ENCODE data around the gene KCNG2.
A peak's percentile ranks its signal among the peaks of the same experiment; 100 is the strongest.

KCNG2 gene

DNA sequence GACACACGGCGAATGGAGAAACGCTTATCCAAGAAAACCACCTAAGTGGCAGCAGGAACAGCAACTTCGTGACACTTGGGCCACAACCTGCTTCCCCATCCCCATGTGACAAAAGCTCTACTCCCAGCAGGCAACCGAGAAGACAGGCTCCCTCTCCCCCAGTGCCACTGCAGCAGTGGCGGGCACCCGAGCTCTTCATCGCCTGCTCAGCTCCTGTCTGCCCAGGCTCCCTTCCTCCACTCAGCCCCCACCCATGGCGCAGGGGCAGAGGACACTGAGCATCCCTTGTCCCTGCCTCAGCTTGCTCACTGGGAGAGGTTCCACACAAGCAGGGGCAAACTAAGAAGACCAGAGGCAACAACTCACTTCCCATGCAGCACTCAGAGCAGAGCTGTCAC lies 130.8 kb downstream of the KCNG2 start:
- no peak for DNase-seq

DNA sequence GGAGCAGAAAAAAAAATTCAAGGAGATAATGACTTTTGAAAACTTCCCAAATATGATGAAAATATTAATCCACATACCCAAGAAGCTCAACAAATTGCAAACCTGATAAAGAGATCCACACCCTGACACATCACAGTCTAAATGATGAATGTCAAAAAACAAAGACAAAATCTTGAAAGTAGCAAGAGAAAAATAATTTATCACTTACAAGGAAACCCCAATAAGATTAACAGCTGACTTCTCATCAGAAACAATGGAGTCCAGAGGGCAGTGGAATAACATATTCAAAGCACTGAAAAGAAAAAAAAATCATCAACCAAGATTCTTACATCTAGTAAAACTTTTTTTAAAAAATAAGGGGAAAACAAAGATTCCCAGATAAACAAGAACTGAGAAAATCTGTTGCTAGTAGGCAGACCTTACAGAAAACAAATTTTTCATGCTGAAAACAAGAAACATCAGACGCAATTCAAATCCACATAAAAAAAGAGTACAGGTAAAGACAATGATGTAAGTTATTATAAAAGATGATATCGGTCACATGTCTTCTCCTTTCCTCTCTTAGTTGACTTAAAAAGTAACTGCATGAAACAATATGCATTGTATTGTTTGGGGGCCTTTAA lies 132.4 kb downstream of the KCNG2 start:
- no peak for DNase-seq

DNA sequence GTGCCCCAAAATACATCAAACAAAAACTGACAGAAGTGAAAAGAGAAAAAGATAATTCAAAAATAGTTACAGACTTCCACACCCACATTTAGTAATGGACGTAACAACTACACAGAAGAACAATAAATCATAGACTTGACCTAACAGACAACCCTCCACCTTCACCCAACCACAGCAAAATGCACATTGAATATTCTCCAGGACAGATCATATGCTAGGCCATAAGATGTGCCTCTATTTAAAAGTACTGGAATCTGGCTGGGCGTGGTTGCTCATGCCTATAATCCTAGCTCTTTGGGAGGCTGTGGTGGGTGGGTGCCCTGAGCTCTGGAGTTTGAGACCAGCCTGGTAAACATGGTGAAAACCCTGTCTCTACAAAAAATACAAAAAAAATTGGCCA lies 133.7 kb downstream of the KCNG2 start:
- DNase-seq, result no peak

DNA sequence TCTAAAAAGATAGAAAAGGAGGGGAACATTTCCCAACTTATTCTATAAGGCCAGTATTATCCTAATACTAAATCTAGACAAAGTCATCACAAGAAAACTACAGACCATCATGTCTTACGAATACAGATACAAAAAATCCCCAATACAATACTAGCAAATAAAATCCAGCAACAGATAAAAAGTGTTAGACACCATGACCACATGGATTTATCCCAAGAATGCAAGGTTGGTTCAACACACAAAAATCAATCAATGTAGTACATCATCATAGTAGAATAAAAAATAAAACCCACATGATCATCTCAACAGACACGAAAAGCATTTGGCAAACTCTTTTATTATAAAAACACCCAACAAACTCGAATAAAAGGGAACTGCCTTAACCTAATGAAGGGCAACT lies 135.2 kb downstream of the KCNG2 start:
- no peak for DNase-seq

DNA sequence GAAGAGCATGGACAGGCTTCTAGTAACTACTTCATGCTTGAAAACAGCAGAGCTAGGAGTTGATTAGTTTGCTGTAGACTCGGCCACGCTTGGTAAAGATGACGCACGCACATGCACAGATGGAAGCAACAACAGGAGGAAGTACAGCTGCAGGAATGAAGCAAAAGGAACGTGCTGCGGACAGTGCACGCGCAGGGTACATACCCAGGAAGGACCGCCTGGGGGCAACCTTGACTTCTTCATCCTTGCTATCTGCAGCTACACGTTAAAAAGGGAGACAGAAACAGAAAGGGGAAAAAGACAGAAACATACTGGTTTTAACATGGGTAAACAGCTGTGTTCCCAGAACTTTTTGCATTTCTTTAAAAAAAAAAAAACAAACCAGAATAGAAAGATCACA lies 136.0 kb downstream of the KCNG2 start:
- DNase-seq, result no peak

DNA sequence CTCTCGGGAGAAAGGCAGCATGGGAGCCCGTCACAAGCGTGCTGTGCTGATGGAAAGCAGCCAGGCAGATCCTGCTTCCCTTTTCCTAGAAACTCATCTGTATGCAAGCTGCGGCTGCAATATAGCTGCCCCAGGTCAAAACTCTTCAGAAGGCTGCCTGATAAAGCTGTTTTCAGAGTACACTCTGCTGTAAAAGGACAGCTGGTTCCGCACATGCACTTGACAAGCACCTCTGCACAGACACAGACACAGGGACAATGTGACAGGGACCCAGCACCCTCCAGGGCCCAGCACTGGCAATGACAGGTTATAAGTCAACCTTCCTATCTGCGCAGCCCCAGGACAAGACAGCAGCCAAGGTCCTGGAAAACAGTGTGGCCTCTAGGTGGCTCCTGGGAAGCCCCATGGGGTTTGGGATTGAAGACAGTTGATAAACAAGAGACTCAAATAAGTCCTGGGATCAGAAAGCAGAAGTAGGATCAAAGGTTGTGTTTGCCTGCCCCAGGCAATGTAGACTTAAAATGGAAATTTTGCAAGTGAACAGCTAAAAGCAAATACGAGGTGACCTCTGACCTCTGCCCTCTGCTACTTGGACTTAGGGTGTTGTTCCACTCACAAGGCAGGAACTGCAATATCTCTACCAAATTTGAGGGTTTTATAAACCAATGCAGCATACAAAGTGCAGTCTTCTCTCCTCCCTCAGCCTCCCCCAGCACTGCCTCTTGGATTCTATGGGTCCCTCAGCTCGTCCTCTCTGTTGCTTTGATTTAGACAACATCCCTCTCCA lies 136.8 kb downstream of the KCNG2 start:
- no peak for DNase-seq

DNA sequence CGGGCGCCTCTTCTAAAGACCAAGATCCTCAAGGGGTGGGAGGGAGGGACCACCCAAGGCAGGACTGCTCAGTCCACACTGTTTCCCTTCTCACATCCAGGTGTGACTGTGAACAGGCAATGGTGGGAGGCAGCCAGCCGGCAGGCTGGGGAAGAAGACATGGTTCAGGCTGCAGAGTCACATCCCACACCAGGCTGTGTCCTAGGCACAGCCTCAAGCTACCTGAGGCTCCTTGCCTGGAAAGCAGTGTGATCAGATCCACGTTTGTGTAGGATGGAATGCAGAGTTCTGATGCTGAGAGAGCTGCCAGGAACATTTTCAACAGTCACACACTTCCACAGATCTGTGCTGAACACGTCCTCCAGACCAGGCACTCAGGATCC lies 137.4 kb downstream of the KCNG2 start:
- DNase-seq, result no peak

DNA sequence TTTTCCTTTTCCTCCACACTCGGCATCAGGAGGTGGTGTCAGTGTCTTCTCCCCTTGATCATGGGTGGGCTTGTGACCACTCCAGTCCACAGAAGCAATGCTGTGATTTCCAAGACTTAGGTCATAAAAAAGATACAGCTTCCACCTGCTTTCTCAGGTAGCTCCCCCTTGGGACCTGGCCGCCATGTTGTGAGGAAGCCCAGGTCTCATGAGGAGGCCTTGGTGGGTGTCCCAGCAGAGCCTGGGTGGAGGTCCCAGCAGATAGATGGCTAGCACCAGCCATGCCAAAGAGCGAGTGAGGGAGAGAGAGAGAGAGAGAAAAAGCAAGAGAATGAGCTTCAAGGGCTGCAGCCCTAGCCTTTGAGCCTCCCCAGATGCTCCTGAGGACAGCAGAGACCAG lies 137.8 kb downstream of the KCNG2 start:
- DNase-seq, result no peak

DNA sequence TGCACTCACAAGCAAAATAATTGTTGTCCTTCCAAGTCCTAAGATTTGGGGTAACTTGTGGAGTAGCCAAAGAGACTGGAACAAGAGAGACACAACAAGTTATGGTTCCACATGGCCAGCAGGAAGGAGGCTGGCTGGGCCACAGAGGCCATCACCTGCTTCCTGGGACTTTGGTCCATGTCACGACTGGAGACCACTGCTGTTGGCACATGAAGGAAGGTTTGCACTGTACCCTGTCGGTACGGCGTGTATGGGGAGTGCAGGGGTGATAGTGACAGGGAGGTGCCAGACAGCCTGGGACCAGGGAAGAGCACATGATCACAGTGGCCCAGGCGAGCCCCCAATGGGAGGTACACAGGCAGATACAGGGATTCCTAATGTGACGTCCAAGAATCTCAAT lies 138.2 kb downstream of the KCNG2 start:
- DNase-seq, result no peak

DNA sequence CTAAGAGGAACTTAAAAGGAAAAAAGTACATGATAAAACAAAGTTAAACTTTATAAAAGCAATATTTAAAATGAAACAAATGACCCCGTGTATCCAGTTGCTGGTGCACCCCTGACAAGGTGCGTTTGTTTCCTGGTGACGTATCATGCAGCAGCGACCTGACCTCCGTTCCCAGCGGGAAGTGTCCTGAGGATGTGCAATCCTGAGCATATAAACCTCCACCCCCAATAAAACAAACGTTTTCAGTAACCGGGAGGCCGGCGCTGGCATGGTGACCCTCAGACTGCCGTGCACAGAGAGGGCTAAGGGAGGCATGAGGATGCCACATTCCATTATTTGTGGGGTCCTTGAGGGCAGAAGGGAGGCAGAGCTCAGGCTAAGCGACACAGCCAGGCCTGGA lies 138.9 kb downstream of the KCNG2 start:
- no peak for DNase-seq

DNA sequence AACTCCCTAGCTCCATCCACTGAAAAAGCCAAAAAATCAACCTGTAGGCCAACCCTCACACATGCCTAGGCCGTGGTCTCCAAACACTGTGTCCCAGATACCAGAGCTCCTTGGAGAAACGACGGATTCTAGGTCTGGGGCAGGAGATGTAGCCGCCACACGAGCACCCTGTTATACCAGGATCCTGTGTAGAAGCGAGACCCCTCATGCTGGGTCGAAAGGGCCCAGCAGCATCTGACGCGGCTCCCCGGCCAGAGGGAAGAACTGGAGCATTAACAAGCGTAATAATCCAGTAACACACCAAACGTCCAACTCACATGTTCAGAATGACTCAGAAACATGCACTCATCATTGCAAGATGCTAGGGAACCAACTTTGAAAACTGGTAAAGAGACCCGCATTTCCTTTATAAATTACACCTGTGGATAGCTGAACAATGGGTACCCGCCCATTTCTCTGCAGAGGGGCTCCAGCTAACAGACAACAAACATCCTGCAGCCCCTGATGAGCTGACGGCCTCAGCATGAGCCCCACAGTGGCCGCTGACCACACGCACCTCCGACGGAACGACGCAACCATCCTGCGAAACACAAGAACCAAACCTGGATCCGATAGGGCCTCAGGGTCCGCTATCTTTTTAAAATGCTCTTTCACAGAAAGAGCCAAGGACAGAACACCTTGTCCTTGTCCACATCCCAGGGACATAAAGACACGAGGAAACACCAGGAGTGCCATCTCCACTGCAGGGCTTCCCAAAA lies 139.5 kb downstream of the KCNG2 start:
- no peak for DNase-seq

DNA sequence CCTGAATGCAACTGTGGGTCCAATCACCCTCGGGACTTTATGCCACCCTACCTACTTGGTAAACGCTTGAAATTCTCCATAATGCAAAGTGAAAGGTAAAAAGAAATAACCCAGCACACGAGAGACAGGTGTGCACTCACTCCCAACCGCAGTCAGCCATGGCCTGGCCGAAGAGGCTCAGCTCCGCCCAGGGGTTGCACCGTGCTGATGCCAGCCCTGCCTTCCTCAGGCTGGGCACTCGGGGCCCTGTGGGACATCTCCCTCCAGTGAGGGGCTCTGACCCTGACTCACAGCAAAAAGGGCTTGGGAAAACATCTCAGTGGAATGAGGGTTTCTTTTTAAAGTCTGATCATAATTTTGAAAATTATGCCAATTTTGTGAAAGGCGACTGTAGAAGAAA lies 140.5 kb downstream of the KCNG2 start:
- no peak for DNase-seq

DNA sequence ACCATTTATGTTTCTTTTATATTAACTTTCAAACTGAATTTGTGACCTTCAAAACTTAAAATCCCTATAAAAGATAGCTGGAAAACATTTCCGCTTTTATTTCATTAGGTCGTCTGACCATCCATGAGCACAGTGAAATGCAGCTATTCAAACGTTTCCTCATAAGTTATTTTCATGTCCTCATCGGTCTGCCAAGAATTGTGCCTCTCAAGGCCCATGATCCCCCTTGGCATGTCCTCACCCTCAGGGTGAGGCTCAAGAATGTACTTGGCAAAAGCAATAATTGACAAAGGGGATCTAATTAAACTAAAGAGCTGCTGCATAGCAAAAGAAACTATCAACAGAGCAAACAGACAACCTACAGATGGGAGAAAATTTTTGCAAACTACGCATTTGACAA lies 141.4 kb downstream of the KCNG2 start:
- no peak for DNase-seq

DNA sequence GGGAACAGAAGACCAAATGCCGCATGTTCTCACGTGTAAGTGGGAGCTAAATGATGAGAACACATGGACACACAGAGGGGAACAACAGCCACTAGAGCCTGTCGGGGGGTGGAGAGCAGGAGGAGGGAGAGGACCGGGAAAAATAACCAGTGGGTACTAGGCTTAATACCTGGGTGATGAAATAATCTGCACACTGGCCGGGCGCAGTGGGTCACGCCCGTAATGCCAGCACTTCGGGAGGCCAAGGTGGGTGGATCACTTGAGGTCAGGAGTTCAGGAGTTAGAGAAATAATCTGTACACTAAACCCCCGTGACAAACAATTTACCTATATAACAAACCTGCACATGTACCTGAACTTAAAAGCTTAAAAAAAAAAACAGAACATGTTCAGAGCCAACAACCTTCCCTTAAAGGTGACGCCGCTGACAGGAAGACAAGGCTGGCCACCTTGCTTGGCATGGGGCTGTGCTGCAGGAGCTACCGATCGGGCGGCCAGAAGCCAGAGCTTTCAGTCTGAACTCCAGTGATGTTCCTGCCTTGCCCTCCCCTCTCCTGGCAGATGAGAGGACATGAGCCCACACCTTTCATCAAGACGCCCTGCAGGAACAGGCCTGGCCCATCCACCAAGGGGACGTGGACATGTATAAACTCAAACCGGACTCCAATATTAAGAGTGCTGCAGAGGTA lies 142.5 kb downstream of the KCNG2 start:
- no peak for DNase-seq

DNA sequence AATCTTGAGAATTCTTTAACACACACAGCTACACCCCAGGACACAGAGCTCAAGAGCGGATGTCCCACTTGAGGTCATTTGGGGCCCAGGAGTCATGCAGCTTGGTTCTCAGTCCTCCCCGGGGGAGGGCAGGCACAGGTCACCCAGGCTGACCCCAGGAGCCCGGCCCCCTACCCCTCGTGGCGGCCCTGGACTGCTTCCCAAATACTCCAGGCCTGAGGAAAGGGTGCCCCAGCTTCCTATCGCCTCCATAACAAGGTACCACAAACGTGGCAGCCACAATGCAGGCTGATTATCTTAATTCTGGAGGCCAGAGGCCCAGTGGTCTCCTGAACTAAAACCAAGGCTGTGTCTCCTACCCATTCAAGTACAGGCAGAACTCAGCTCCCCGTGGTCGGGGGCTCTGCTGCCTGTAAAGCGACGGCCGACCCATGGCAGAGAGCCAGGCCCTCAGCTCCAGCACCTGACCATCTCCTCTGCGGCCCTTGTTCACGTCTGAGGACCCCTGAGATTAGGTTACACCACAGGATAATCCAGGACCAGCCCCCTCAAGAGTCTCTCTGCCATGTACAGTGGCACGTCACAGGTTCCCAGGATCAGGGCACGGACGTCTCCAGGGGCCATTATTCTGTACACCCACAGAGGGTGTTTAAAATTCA lies 143.2 kb downstream of the KCNG2 start:
- no peak for DNase-seq

DNA sequence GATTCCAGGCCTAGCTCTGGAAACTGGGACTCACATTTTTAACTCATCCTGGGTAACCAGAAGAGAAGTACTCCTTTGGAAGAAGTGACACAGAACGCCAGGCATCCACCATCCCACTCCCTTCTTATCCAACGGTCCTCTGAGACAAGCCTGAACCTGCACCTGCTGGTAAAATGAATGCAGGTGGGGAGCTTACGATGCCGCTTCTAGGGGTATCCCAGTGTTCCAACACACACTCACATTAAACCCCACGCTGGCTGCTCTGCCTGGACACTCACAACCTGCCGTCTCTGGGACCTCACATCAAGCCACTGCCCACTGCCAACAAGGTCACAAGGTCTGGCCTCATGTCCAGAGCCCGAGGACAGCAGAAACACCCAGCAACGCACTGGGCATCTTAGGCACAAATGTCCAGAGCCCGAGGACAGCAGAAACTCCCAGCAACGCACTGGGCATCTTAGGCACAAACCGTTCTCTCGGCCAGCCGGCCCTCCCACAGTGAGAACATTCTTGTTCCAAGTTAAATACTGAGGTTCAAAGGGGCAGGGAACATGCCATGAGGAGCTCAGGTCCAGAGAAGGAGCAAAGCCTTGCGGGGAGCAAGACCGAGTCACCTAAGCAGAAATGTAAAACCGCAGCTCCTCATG lies 143.9 kb downstream of the KCNG2 start:
- no peak for DNase-seq

DNA sequence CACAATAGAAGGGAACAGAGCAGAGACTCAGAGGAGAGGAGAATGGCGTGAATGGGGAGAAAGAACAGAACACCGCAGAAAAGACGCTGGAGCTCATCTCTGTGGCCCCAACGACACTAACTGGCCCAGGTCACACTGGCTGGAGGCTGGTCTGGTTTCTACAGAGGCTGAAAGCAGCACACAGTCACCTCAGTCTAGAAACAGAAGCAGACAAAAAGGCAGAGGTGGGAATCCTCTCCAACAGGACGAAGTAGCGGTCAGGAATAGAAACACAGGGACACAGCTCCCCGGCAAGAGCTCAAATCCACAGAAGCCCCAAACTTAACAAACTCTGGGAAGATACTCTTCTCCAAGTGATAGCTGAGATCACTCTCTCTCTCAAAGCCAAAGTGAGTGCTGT lies 144.5 kb downstream of the KCNG2 start:
- DNase-seq, result no peak

DNA sequence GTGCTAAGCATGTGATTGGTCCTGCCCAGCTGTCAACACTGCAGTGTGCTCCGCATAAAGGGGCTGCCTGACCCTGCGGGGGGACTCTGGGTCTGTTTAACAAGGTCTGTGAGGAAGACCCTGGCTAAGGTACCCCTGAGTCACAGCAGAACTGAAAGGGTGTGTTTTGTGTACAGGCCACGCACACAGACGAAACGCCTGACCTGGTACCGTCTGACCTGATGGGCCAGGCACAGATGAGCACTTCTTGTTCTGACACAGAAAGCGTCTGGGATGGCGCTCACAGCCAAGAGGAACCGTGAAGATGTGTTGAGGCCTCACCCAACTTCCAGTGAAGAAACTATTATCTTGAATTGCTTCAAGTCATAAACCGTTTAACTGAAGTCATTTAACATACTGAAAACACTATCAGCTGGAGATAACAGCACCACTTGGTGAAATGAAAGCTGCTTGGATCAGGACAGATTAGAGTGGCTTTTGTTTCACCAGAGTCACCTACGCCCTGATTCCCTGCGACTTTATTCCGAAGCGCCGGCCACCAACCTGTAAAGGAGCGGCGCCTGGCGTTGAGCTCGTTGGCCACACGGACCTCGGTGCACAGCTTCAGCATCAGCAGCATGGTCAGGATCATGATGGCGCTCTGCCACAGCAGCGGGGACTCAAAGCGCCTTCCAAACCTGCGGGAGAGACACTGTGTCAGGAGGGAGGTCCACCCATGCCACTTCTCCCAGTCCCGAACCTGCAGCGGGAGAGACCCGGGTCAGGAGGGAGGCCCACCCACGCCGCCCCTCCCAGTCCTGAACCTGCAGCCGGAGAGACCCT lies 145.3 kb downstream of the KCNG2 start:
- no peak for DNase-seq

DNA sequence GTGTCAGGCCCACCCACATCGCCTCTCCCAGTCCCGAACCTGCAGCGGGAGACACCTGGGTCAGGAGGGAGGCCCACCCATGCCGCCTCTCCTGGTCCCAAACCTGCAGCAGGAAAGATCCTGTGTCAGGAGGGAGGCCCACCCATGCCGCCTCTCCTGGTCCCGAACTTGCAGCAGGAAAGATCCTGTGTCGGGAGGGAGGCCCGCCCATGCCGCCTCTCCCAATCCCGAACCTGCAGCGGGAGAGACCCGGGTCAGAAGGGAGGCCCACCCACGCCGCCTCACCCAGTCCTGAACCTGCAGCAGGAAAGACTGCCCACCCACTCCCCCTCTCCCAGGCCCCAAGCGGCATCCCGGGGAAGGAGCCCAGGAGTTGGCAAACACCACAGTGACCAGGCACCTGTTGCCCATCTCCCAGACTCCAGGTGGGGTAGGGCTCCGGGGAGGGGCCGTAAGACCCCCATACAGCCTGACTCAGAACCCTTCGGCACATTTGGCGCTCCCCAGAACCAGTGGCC lies 145.9 kb downstream of the KCNG2 start:
- no peak for DNase-seq

DNA sequence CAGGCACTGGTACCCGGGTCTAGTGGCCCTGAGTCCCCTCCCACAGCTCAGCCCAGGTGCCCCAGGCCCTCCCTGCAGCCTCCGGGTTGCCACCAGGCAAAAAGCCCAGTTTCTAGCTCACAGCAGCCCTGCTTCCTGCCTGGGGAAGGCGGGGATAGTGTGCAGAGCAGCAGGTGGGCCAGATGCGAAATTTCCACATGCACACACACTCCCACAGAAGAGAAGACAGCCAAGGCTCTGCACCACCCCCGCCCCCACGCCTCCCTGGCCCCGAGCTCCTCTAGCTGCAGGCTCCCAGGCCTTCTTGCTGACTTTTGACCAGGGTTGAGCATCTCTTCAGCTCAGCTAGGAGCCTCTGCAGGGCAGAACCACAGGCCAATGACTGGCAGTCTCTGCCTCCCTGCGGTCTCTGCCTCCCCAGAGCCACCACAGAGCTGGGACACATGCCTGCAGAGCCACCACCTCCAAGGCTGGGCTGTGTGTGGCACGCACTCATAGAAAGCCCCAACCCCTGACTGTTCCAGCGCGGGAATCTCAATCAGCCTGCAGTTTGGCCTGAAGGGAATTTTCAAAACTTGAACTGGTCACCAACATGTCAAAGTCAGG lies 146.5 kb downstream of the KCNG2 start:
- DNase-seq, result peak; percentile 50

DNA sequence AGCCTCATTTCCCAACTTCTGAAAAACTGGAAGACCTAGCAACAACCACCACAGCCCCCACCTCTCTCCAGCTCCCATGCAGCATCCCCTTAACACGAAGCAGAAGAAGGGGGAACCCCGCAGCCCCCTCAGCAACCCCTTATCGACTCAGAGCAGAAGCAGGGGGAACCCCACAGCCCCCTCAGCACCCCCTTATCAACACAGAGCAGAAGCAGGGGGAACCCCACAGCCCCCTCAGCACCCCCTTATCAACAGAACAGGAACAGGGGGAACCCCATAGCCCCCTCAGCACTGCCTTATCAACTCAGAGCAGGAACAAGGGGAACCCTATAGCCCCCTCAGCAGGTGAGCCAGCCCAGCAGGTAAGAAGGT lies 147.0 kb downstream of the KCNG2 start:
- no peak for DNase-seq

Measured in RPMI8226 (cell line).